ENCODE data around the gene CACUL1.
A peak's percentile ranks its signal among the peaks of the same experiment; 100 is the strongest.

Gene CACUL1

DNA sequence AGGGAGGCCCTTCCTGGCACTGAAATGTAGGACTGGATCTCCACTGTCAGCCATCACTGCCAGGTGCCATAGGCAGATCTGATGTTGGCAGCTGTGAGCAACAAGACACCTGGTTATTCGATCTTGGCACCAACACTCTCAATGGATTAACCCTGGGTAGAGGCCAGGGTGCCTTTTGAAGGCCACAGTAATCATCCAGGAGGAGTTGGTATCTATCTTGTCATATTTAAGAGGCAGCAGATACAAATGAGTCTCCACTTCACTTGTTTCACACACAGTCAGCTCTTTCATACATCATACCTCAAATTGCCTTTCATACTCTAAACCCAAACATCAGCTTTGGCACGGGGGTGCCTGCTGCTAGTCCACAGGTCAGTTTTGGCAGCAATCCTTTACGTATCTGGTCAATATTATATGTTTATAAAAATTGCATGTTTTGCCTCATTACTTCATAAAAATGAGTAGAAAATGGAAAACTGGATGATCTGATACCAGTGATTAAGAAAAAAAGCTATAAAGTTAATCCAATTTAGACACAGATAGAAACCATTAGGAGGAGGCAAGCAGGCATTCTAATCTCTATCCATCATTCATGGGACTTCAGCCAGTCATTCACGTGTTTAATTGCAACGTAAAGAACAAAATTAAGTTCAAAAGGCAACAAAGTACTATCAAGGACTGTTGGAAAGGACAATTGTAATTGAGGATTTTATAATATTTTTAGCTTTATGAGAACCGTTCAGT, 12.7 kb upstream of the CACUL1 start:
- TF ChIP-seq, protein P1, sequence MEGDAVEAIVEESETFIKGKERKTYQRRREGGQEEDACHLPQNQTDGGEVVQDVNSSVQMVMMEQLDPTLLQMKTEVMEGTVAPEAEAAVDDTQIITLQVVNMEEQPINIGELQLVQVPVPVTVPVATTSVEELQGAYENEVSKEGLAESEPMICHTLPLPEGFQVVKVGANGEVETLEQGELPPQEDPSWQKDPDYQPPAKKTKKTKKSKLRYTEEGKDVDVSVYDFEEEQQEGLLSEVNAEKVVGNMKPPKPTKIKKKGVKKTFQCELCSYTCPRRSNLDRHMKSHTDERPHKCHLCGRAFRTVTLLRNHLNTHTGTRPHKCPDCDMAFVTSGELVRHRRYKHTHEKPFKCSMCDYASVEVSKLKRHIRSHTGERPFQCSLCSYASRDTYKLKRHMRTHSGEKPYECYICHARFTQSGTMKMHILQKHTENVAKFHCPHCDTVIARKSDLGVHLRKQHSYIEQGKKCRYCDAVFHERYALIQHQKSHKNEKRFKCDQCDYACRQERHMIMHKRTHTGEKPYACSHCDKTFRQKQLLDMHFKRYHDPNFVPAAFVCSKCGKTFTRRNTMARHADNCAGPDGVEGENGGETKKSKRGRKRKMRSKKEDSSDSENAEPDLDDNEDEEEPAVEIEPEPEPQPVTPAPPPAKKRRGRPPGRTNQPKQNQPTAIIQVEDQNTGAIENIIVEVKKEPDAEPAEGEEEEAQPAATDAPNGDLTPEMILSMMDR (IDR thresholded peaks at IDR 0.05; ENCODE audit: unreplicated experiment in 3 of 3), result no peak
- Mint-ChIP-seq H3K9me3 (no peaks in the 10 kb centered on the region), H3K4me1 (no peaks in the 10 kb centered on the region), H3K27ac (no peak overlapping the region), H3K36me3 (ENCODE audit: low read depth) (no peaks in the 10 kb centered on the region), H3K27me3 (ENCODE audit: low read depth) (no peaks in the 10 kb centered on the region), H3K4me3 (no peak overlapping the region)

DNA sequence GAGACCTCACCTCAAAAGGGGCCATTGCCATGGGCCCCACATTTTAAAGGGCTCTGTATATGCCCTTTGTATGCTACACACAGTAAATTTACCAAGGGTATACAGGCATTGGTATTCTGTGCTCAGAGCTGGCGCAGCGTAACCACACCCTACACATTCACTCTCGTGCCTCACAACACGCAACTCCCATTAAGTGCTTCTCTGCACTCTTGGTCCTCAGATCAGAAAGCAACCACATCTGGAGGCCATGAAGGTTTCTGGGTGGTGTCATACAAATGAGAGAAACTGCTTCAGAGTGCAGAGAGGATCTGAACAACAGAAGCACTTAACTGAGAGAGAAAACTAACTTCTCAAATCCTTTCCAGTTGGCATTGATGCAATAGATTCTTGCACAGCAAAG, 9.4 kb upstream of the CACUL1 start:
- Mint-ChIP-seq H3K27ac (peak overlapping the region in 1 of 3 experiments; percentile 72), H3K4me1 (no peaks in the 10 kb centered on the region), H3K36me3 (ENCODE audit: low read depth) (no peaks in the 10 kb centered on the region), H3K4me3 (no peak overlapping the region), H3K9me3 (no peaks in the 10 kb centered on the region), H3K27me3 (ENCODE audit: low read depth) (no peaks in the 10 kb centered on the region)
- TF ChIP-seq, protein P1 (IDR thresholded peaks at IDR 0.05; ENCODE audit: unreplicated experiment in 3 of 3), result no peak

DNA sequence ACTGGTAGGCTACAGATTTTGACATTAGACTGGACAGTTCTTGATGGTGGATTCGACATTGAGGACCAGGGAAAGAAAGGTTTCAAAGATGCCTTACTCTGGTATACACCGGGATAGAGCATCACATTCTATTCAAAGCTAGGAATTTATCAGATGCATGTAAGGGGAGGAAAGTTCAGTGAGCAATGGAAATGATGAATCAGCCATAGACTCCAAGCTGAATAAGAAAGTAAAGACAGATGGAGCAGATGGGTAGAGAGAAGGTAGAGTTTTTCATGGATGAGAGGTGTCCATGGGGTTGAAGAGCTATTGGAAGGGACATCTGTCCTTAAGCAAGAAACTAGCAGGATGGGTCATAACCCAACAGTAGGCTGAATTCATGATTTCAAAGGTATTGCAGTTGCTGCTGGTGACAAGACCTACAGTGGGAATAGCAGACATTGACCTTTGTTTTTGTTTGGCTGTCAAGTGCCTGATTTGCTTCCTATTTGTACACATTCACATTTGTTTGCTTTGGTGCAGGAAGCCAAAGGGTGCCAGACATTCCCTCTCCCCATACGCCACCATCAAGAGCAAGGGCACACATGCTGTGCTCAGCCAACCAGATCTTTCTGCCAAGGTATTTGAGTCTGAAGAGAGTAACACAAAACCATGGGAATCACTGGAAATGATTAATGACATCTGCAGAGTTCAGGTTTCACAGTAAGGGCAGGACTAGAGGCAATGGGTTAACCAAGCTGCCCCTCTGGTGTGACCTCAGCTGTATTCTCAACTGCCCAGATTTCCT, 8.6 kb upstream of the CACUL1 start:
- no peaks in the 10 kb centered on the region for H3K27me3 Mint-ChIP-seq (ENCODE audit: low read depth)
- peak overlapping the region in 1 of 3 experiments; percentile 72 for H3K27ac Mint-ChIP-seq
- H3K4me3 Mint-ChIP-seq, result no peak overlapping the region
- H3K36me3 Mint-ChIP-seq (ENCODE audit: low read depth), result no peaks in the 10 kb centered on the region
- TF ChIP-seq, protein P1 (IDR thresholded peaks at IDR 0.05; ENCODE audit: unreplicated experiment in 3 of 3), result no peak
- H3K4me1 Mint-ChIP-seq, result no peaks in the 10 kb centered on the region
- no peaks in the 10 kb centered on the region for H3K9me3 Mint-ChIP-seq

DNA sequence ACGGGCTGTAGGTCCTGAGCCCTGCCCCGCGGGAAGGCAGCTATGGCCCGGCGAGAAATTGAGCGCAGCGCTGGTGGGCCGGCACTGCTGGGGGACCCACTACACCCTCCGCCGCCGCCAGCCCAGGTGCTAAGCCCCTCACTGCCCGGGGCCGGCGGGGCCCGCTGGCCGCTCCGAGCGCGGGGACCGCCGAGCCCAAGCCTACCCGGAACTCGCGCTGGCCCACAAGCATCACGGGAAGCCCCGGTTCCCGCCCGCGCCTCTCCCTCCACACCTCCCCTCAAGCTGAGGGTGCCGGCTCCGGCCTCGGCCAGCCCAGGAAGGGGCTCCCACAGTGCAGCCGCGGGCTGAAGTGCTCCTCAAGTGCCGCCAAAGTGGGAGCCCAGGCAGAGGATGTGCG, 5.5 kb upstream of the CACUL1 start:
- no peaks in the 10 kb centered on the region for H3K36me3 Mint-ChIP-seq (ENCODE audit: low read depth)
- no peaks in the 10 kb centered on the region for H3K9me3 Mint-ChIP-seq
- no peak overlapping the region for H3K4me3 Mint-ChIP-seq
- H3K27me3 Mint-ChIP-seq (ENCODE audit: low read depth), result no peaks in the 10 kb centered on the region
- no peaks in the 10 kb centered on the region for H3K4me1 Mint-ChIP-seq
- no peak overlapping the region for H3K27ac Mint-ChIP-seq
- TF ChIP-seq, protein P1 (IDR thresholded peaks at IDR 0.05; ENCODE audit: unreplicated experiment in 3 of 3), result no peak

DNA sequence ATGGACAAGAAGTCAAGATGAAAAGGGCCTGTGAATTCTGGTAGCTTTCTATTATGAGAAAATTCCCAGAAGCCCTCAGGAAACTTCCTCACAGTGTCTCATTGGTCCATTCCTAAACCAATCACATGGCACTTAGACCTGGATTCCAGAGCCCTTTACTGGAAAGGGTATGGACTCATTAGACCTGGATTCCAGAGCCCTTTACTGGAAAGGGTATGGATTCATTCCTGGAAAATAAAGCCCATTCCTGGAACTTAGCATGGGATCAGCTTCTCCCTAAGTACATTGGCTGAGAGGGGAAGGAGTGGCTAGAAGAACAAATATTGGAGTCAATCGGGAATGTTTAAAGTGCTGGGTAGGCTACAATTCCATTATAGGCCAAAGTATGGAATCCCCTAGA, 3.7 kb upstream of the CACUL1 start:
- no peaks in the 10 kb centered on the region for H3K27me3 Mint-ChIP-seq (ENCODE audit: low read depth)
- no peak overlapping the region for H3K27ac Mint-ChIP-seq
- H3K4me3 Mint-ChIP-seq, result no peak overlapping the region
- H3K4me1 Mint-ChIP-seq, result peaks cover 2% of the 10 kb centered on the region
- TF ChIP-seq, protein P1 (IDR thresholded peaks at IDR 0.05; ENCODE audit: unreplicated experiment in 3 of 3), result no peak
- H3K9me3 Mint-ChIP-seq, result no peaks in the 10 kb centered on the region
- H3K36me3 Mint-ChIP-seq (ENCODE audit: low read depth), result no peaks in the 10 kb centered on the region
